Activated CD4-positive, alpha-beta T cell treated with anti-CD3 and anti-CD28 coated beads for 48 hours (primary cell): ENCODE data around the gene RASSF6.
"Not testable (repeated sequence)": the region's sequence is repeated elsewhere in the genome, so short reads cannot be mapped to it uniquely, and the experiment has no call there.

Source experiments
- DNase-seq: peaks from one replicate; pipeline ENCODE4 v3.0.0-alpha.2; 2020

Gene RASSF6

GRCh38 chr4:73575660-73576059, 44.6 kb downstream of the RASSF6 start:
- no peak for DNase-seq

GRCh38 chr4:73573794-73574528, 46.3 kb downstream of the RASSF6 start:
- DNase-seq: peak; percentile 27

- DNase-seq: not testable (repeated sequence)
Measured at GRCh38 chr4:73550865-73551264, 69.4 kb downstream of the RASSF6 start.

GRCh38 chr4:73544620-73545019, 75.6 kb downstream of the RASSF6 start:
- no peak for DNase-seq

- DNase-seq: no peak
Measured at GRCh38 chr4:73541251-73541650, 79.0 kb downstream of the RASSF6 start.

GRCh38 chr4:73540826-73541225, 79.4 kb downstream of the RASSF6 start:
- no peak for DNase-seq

- DNase-seq: no peak
Measured at GRCh38 chr4:73539386-73539785, 80.8 kb downstream of the RASSF6 start.

GRCh38 chr4:73538162-73538561, 82.1 kb downstream of the RASSF6 start:
- no peak for DNase-seq

GRCh38 chr4:73533515-73534422, 86.5 kb downstream of the RASSF6 start:
- no peak for DNase-seq

- no peak for DNase-seq
Measured at GRCh38 chr4:73528171-73528570, 92.1 kb downstream of the RASSF6 start.

GRCh38 chr4:73527196-73527595, 93.0 kb downstream of the RASSF6 start:
- DNase-seq: no peak

GRCh38 chr4:73525611-73526010, 94.6 kb downstream of the RASSF6 start:
- DNase-seq: no peak

- DNase-seq: no peak
Measured at GRCh38 chr4:73523126-73523525, 97.1 kb downstream of the RASSF6 start.
